Endodermal cell (in vitro differentiated cells): ENCODE measurements around the gene CYSRT1. TPM values are rescaled to one million over a fixed set of nuclear protein-coding genes. Genes with fewer than 3 reads are reported as not detected.

Experiments used
- DNase-seq: peaks from one replicate; pipeline ENCODE4 v3.0.0-alpha.2; 2017
- H3K27ac ChIP-seq: 2 replicates; pipeline ENCODE4 v1.5.1; 2013; ENCODE audit warnings: mild to moderate bottlenecking, low read depth, low read length, moderate library complexity
- H3K27me3 ChIP-seq: 2 replicates; pipeline ENCODE4 v1.6.1; 2013; ENCODE audit warnings: mild to moderate bottlenecking, low read length, moderate library complexity; ENCODE audit not compliant: insufficient read depth, control insufficient read depth, poor library complexity, severe bottlenecking
- H3K36me3 ChIP-seq: 2 replicates; pipeline ENCODE4 v1.7.0; 2013; ENCODE audit warnings: mild to moderate bottlenecking, low read length, moderate library complexity; ENCODE audit not compliant: control insufficient read depth, insufficient read depth
- H3K4me1 ChIP-seq: one replicate; pipeline ENCODE4 v1.7.0; 2013; ENCODE audit warnings: low read length; ENCODE audit not compliant: control insufficient read depth, insufficient read depth
- H3K4me3 ChIP-seq: 2 replicates; pipeline ENCODE4 v1.5.1; 2013; ENCODE audit warnings: mild to moderate bottlenecking, low read length, moderate library complexity
- H3K9ac ChIP-seq: 2 replicates; pipeline ENCODE4 v1.6.1; 2013; ENCODE audit warnings: mild to moderate bottlenecking, low read length, moderate library complexity; ENCODE audit not compliant: poor library complexity, severe bottlenecking; ENCODE audit errors: extremely low read depth
- H3K9me3 ChIP-seq: 2 replicates; pipeline ENCODE4 v1.6.1; 2013; ENCODE audit warnings: mild to moderate bottlenecking, low read length, moderate library complexity; ENCODE audit not compliant: control insufficient read depth
- H3K27ac Mint-ChIP-seq: 2 replicates; pipeline ENCODE4 v1.8.0; 2020; ENCODE audit warnings: mixed read lengths
- H3K27me3 Mint-ChIP-seq: 2 replicates; pipeline ENCODE4 v1.8.0; 2021; ENCODE audit warnings: mild to moderate bottlenecking, mixed read lengths; ENCODE audit not compliant: insufficient read depth
- H3K36me3 Mint-ChIP-seq: 2 replicates; pipeline ENCODE4 v1.8.0; 2020; ENCODE audit warnings: low read depth, mixed read lengths
- H3K4me1 Mint-ChIP-seq: 2 replicates; pipeline ENCODE4 v1.8.0; 2020; ENCODE audit warnings: mixed read lengths
- H3K4me3 Mint-ChIP-seq: 2 replicates; pipeline ENCODE4 v1.8.0; 2020; ENCODE audit warnings: mild to moderate bottlenecking, moderate library complexity, mixed read lengths
- H3K9me3 Mint-ChIP-seq: 2 replicates; pipeline ENCODE4 v1.8.0; 2020; ENCODE audit warnings: mild to moderate bottlenecking, mixed read lengths
- CTCF ChIP-seq: fragments of 200-600 bp; sonication (generic); conservative IDR thresholded peaks from 2 replicates; pipeline ENCODE4 v1.5.0; 2021; ENCODE audit warnings: antibody characterized with exemption, mild to moderate bottlenecking
- WGBS, 2 experiments: methylation state at CpG; one replicate each; pipeline versions ENCODE4 v1.1.5 to v1.1.7; 2013; ENCODE audit warnings: missing lambda C conversion rate in 2 of 2, mixed read lengths in 1 of 2; ENCODE audit not compliant: insufficient coverage in 1 of 2, insufficient read length in 1 of 2; 5-methylcytosine and 5-hydroxymethylcytosine counted together
- total RNA-seq, 2 donors: library from RNA; stranded (reverse); fragmentation: NEBNext Ultra II Directional in 1 of 2; extraction: Animal tissue kit (Norgen Biotek cat#: 25700) in 1 of 2; gene quantifications; 2 replicates in 1 of 2; 3 replicates in 1 of 2; pipeline ENCODE4 v1.2.1, GENCODE V29; 2021

Gene CYSRT1
- total RNA-seq, 2 donors from 2014 or later = 1.4 to 1.8 TPM

GRCh38 chr9:137198051-137198901 is 26.7 kb upstream of the CYSRT1 start:
- Histone ChIP-seq H3K4me1 (peaks cover 23% of the 10 kb centered on the region), H3K9me3 (no peaks in the 10 kb centered on the region), H3K4me3 (peak overlapping the region; percentile 33), H3K9ac (no peak overlapping the region), H3K27me3 (no peaks in the 10 kb centered on the region), H3K27ac (no peak overlapping the region), H3K36me3 (no peaks in the 10 kb centered on the region)
- peaks cover 22% of the 10 kb centered on the region for H3K4me1 Mint-ChIP-seq
- H3K4me3 Mint-ChIP-seq = peak overlapping the region; percentile 70
- 90 to 92% methylated on average over 15 to 19 of the region's 19 CpGs for WGBS, 2 experiments
- TF ChIP-seq CTCF = no peak
- H3K27ac Mint-ChIP-seq = no peak overlapping the region
- H3K27me3 Mint-ChIP-seq = no peaks in the 10 kb centered on the region
- DNase-seq = no peak
- H3K9me3 Mint-ChIP-seq = no peaks in the 10 kb centered on the region
- peaks cover 1% of the 10 kb centered on the region for H3K36me3 Mint-ChIP-seq

- no peak overlapping the region for H3K27ac Mint-ChIP-seq
- no peak for DNase-seq
- 81 to 85% methylated on average over 5 to 11 of the region's 11 CpGs for WGBS, 2 experiments
- H3K27me3 Mint-ChIP-seq = no peaks in the 10 kb centered on the region
- Histone ChIP-seq H3K36me3 (no peaks in the 10 kb centered on the region), H3K9me3 (no peaks in the 10 kb centered on the region), H3K4me1 (peaks cover 24% of the 10 kb centered on the region), H3K27ac (no peak overlapping the region), H3K27me3 (no peaks in the 10 kb centered on the region), H3K4me3 (peak overlapping the region; percentile 66), H3K9ac (no peak overlapping the region)
- peaks cover 22% of the 10 kb centered on the region for H3K4me1 Mint-ChIP-seq
- TF ChIP-seq CTCF = no peak
- no peaks in the 10 kb centered on the region for H3K9me3 Mint-ChIP-seq
- H3K4me3 Mint-ChIP-seq = peak overlapping the region; percentile 70
- H3K36me3 Mint-ChIP-seq = peaks cover 1% of the 10 kb centered on the region
Observed at GRCh38 chr9:137198902-137199283, 26.1 kb upstream of the CYSRT1 start.

GRCh38 chr9:137199411-137200121 is 25.4 kb upstream of the CYSRT1 start:
- H3K4me1 Mint-ChIP-seq = peaks cover 28% of the 10 kb centered on the region
- peak; percentile 19 for TF ChIP-seq CTCF
- no peaks in the 10 kb centered on the region for H3K9me3 Mint-ChIP-seq
- no peaks in the 10 kb centered on the region for H3K36me3 ChIP-seq
- WGBS, 2 experiments = 27 to 44% methylated on average over 11 to 51 of the region's 51 CpGs
- H3K9me3 ChIP-seq = no peaks in the 10 kb centered on the region
- H3K4me3 ChIP-seq = peak overlapping the region; percentile 66
- peak overlapping the region; percentile 70 for H3K4me3 Mint-ChIP-seq
- H3K36me3 Mint-ChIP-seq = peaks cover 1% of the 10 kb centered on the region
- H3K27me3 Mint-ChIP-seq = no peaks in the 10 kb centered on the region
- no peak overlapping the region for H3K27ac Mint-ChIP-seq
- peak; percentile 68 for DNase-seq
- H3K27me3 ChIP-seq = no peaks in the 10 kb centered on the region
- H3K27ac ChIP-seq = no peak overlapping the region
- H3K4me1 ChIP-seq = peaks cover 29% of the 10 kb centered on the region
- H3K9ac ChIP-seq = no peak overlapping the region
